ENCODE results near the gene SERPINE3.

DNA sequence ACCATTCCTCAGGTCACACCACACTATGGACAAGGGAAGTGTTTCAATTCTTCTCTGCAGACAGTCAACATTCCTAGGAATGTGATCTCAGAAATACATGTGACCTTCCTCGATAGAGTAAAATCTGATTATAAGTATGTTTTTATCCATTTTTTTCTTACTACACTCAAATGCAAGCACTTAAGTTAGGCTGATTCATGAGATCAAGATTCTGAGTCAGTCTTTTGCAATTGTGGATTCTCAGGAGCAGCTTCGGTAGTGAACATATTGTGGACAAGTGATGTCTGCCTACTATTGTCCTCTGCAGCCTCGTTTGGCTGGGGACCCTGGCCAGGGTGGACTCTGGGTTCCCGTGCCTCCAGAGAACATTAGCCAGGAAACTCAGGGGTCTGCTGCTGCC lies 3.2 kb downstream of the SERPINE3 start:
- TF ChIP-seq POLR2AphosphoS5 (IDR thresholded peaks at IDR 0.05; ENCODE audit: borderline replicate concordance, low read depth, low read length) (no peak), EZH2 (IDR thresholded peaks at IDR 0.05) (no peak), FOXP2 (optimal IDR thresholded peaks at IDR 0.05; ENCODE audit: control extremely low read depth, extremely low read length, insufficient read depth) (no peak)

All from SK-N-MC (cell line).